Keratinocyte (primary cell): ENCODE results near the gene MUS81. TPM values are rescaled to one million over a fixed set of nuclear protein-coding genes. Genes with fewer than 3 reads are reported as not detected.

Source experiments
- DNase-seq: peaks from one replicate; pipeline ENCODE4 v3.0.0-alpha.2; 2011; ENCODE audit warnings: low read depth, missing footprints, low spot score
- FAIRE-seq: peaks from 2 replicates; lab custom pipeline; 2011; peaks lifted over from hg19 to GRCh38; lab: Jason Lieb, UNC
- H2AFZ ChIP-seq: 2 replicates; pipeline ENCODE4 v1.6.0; 2012; ENCODE audit warnings: low read length, control low read depth, inconsistent platforms; ENCODE audit not compliant: control insufficient read depth
- H3K27ac ChIP-seq: 2 replicates; pipeline ENCODE4 v1.5.1; 2011; ENCODE audit warnings: low read length; ENCODE audit not compliant: control insufficient read depth, insufficient read depth
- H3K27me3 ChIP-seq: 3 replicates; pipeline ENCODE4 v1.6.0; 2011; ENCODE audit warnings: low read length; ENCODE audit not compliant: control insufficient read depth, insufficient read depth; ENCODE audit errors: extremely low read depth
- H3K36me3 ChIP-seq, 2 experiments: 2 replicates in 1 of 2; 3 replicates in 1 of 2; pipeline ENCODE4 v1.5.1; 2011; ENCODE audit warnings: low read length in 2 of 2, mild to moderate bottlenecking in 1 of 2; ENCODE audit not compliant: control insufficient read depth in 2 of 2, insufficient read depth in 2 of 2; ENCODE audit errors: extremely low read depth in 1 of 2
- H3K4me1 ChIP-seq: 3 replicates; pipeline ENCODE4 v1.5.1; 2011; ENCODE audit warnings: low read length; ENCODE audit not compliant: control insufficient read depth, insufficient read depth; ENCODE audit errors: extremely low read depth
- H3K4me2 ChIP-seq: 3 replicates; pipeline ENCODE4 v1.6.0; 2011; ENCODE audit warnings: low read depth, low read length; ENCODE audit not compliant: control insufficient read depth, insufficient read depth; ENCODE audit errors: extremely low read depth
- H3K4me3 ChIP-seq, 3 experiments: fragments of 200-600 bp in 1 of 3; sonication (generic) in 1 of 3; 2 replicates in 2 of 3; 3 replicates in 1 of 3; pipeline ENCODE4 v1.5.1; 2011 to 2016; ENCODE audit warnings: low read length in 3 of 3, mild to moderate bottlenecking in 3 of 3, control low read depth in 2 of 3, inconsistent platforms in 1 of 3, low read depth in 1 of 3, mixed read lengths in 1 of 3, mixed run types in 1 of 3, moderate library complexity in 1 of 3; ENCODE audit not compliant: control insufficient read depth in 2 of 3, insufficient read depth in 2 of 3; ENCODE audit errors: extremely low read depth in 1 of 3
- H3K79me2 ChIP-seq: 2 replicates; pipeline ENCODE4 v1.6.0; 2012; ENCODE audit warnings: low read length; ENCODE audit not compliant: control insufficient read depth, insufficient read depth
- H3K9ac ChIP-seq: 3 replicates; pipeline ENCODE4 v1.6.0; 2011; ENCODE audit warnings: low read length; ENCODE audit not compliant: control insufficient read depth, insufficient read depth; ENCODE audit errors: extremely low read depth
- H3K9me1 ChIP-seq: 3 replicates; pipeline ENCODE4 v1.6.0; 2011; ENCODE audit warnings: low read length; ENCODE audit not compliant: control insufficient read depth, insufficient read depth; ENCODE audit errors: extremely low read depth
- H3K9me3 ChIP-seq: 2 replicates; pipeline ENCODE4 v1.5.1; 2012; ENCODE audit warnings: low read depth, low read length; ENCODE audit not compliant: control insufficient read depth
- H4K20me1 ChIP-seq: 3 replicates; pipeline ENCODE4 v1.6.0; 2011; ENCODE audit warnings: low read length; ENCODE audit not compliant: control insufficient read depth, insufficient read depth; ENCODE audit errors: extremely low read depth
- EZH2 ChIP-seq: IDR thresholded peaks from one replicate; pipeline ENCODE4 v1.6.1; 2012; ENCODE audit warnings: inconsistent platforms, mild to moderate bottlenecking, low read length, moderate library complexity
- dilution Hi-C: fragments of 300-500 bp; cut with MboI; formaldehyde crosslinking; loops from one replicate; pipeline ENCODE4 v1.7.0; 2020; ENCODE audit warnings: low sequenced_read_pairs; ENCODE audit not compliant: extremely low pct_ligation_motif_present
- polyA plus RNA-seq, 5 experiments: library from polyadenylated mRNA; depleted of rRNA in 3 of 5; stranded (reverse) in 3 of 5; stranded (forward) in 1 of 5; unstranded in 1 of 5; fragments of >200 nt; gene quantifications; 1 replicate in 1 of 5; 2 replicates in 3 of 5; 3 replicates in 1 of 5; pipeline versions ENCODE4 v1.2.1 to v1.2.3, GENCODE V29; 2011 to 2012; ENCODE audit warnings: missing spikeins in 2 of 5, low read depth in 1 of 5, low replicate concordance in 1 of 5
- TF ChIP-seq, protein P1 (sequence below), 3 experiments: IDR thresholded peaks in 1 of 3; conservative IDR thresholded peaks in 1 of 3; optimal IDR thresholded peaks in 1 of 3; 2 replicates in 2 of 3; 3 replicates in 1 of 3; pipeline versions ENCODE3 to v1.5.1; 2011; ENCODE audit warnings: low read length in 3 of 3, mild to moderate bottlenecking in 3 of 3, moderate library complexity in 2 of 3, control low read depth in 1 of 3, inconsistent platforms in 1 of 3; ENCODE audit not compliant: insufficient read depth in 2 of 3; ENCODE audit errors: extremely low read depth in 1 of 3

The MUS81 gene
- polyA plus RNA-seq, 1 donor (not counting 4 experiments of a cell fraction or from before 2014, with no cell fraction given): 28.0 TPM

DNA sequence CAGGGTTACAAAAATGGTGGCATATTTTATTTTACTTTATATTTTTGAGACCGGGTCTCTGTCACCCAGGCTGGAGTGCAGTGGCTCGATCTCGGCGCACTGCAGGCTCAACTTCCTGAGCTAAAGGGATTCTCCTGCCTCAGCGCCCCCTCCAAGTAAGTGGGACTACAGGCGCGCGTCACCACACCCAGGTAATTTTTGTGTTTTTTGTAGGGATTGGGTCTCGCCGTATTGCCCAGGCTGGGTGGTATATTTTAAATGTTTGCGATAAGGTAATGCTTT, 40.6 kb downstream of the MUS81 start:
- peak overlapping the region; percentile 44 for H3K9ac ChIP-seq
- H3K4me1 ChIP-seq: peaks cover 57% of the 10 kb centered on the region
- H3K4me3 ChIP-seq: peak overlapping the region in 2 of 3 experiments; percentile 44 to 51

DNA sequence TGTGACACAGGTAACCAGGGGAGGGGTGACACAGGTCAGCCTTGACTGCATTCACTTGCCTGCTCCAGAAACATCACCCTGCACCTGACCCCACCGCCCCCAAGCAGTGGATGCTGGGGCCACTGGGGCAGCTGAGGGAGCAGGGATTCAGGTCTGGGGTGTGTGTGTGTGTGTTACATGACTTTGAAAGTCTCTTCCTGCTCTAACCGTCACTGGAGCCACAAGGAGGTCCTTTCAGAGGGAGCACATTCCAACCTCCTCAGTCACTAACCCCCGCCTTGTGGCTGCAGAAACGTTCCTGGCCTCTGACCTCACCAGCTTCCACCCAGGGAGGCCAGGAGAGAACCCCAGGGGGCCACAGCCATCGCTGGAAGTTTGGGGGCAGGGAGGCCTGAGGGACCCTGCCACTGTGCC, 42.8 kb downstream of the MUS81 start:
- Histone ChIP-seq H3K4me2 (peak overlapping the region; percentile 52), H3K27me3 (no peaks in the 10 kb centered on the region), H3K9ac (peak overlapping the region; percentile 64), H3K27ac (peak overlapping the region; percentile 74), H4K20me1 (no peaks in the 10 kb centered on the region), H3K9me3 (no peaks in the 10 kb centered on the region), H3K36me3 (peaks cover 1 to 9% of the 10 kb centered on the region in 2 experiments), H2AFZ (peak overlapping the region; percentile 36), H3K9me1 (no peaks in the 10 kb centered on the region), H3K4me3 (no peak overlapping the region), H3K4me1 (peaks cover 44% of the 10 kb centered on the region), H3K79me2 (peaks cover 28% of the 10 kb centered on the region)
- no peak for TF ChIP-seq EZH2
- TF ChIP-seq, protein P1, sequence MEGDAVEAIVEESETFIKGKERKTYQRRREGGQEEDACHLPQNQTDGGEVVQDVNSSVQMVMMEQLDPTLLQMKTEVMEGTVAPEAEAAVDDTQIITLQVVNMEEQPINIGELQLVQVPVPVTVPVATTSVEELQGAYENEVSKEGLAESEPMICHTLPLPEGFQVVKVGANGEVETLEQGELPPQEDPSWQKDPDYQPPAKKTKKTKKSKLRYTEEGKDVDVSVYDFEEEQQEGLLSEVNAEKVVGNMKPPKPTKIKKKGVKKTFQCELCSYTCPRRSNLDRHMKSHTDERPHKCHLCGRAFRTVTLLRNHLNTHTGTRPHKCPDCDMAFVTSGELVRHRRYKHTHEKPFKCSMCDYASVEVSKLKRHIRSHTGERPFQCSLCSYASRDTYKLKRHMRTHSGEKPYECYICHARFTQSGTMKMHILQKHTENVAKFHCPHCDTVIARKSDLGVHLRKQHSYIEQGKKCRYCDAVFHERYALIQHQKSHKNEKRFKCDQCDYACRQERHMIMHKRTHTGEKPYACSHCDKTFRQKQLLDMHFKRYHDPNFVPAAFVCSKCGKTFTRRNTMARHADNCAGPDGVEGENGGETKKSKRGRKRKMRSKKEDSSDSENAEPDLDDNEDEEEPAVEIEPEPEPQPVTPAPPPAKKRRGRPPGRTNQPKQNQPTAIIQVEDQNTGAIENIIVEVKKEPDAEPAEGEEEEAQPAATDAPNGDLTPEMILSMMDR (optimal IDR thresholded peaks at IDR 0.05 in 1 of 3, IDR thresholded peaks at IDR 0.05 in 1 of 3, conservative IDR thresholded peaks at IDR 0.05 in 1 of 3; ENCODE audit: extremely low read depth in 1 of 3, insufficient read depth in 2 of 3, low read length in 3 of 3): no peak
- dilution Hi-C loops: no loop called here
- DNase-seq (no peak), FAIRE-seq (no peak)

More for the DNA sequence above, 40.6 kb downstream of the MUS81 start:
- DNase-seq (no peak), FAIRE-seq (no peak)
- Histone ChIP-seq H4K20me1 (peaks cover 18% of the 10 kb centered on the region), H3K79me2 (peaks cover 51% of the 10 kb centered on the region), H3K9me1 (peaks cover 2% of the 10 kb centered on the region), H3K27ac (peak overlapping the region; percentile 76), H3K9me3 (no peaks in the 10 kb centered on the region), H2AFZ (no peak overlapping the region), H3K27me3 (no peaks in the 10 kb centered on the region), H3K36me3 (peaks cover 13 to 26% of the 10 kb centered on the region in 2 experiments), H3K4me2 (peak overlapping the region; percentile 82)
- dilution Hi-C loops: no loop called here
- TF ChIP-seq EZH2: no peak
- TF ChIP-seq, protein P1 (optimal IDR thresholded peaks at IDR 0.05 in 1 of 3, IDR thresholded peaks at IDR 0.05 in 1 of 3, conservative IDR thresholded peaks at IDR 0.05 in 1 of 3; ENCODE audit: extremely low read depth in 1 of 3, insufficient read depth in 2 of 3, low read length in 3 of 3): no peak
